ENCODE data around the gene USP48. TPM values are rescaled to one million over a fixed set of nuclear protein-coding genes. Genes with fewer than 3 reads are reported as not detected.
"Not testable (repeated sequence)": the region's sequence is repeated elsewhere in the genome, so short reads cannot be mapped to it uniquely, and the experiment has no call there.

The USP48 gene
- 10 to 100 TPM; 48.7 to 81.7 (median 66.1) TPM for polyA plus RNA-seq (ENCODE audit: insufficient read length in 4 of 4)

- DNase-seq (ENCODE audit: low read depth in 4 of 4, low spot score in 2 of 4): peak; percentile 91 to 95 (median 94)
Measured at GRCh38 chr1:21782868-21783678, at the start of gene USP48. Gene USP48, minus strand, starts transcription at chr1:21783149. Its CDS starts 192 bp downstream, at chr1:21782957.

- no peak for DNase-seq (ENCODE audit: low read depth in 4 of 4, low spot score in 2 of 4)
Measured at GRCh38 chr1:21831454-21831970, 48.6 kb upstream of the USP48 start.

- DNase-seq (ENCODE audit: low read depth in 4 of 4, low spot score in 2 of 4): no peak
Measured at GRCh38 chr1:21830792-21831453, 48.0 kb upstream of the USP48 start.

GRCh38 chr1:21829294-21829693 lies 46.3 kb upstream of the USP48 start:
- no peak for DNase-seq (ENCODE audit: low read depth in 4 of 4, low spot score in 2 of 4)

- no peak for DNase-seq (ENCODE audit: low read depth in 4 of 4, low spot score in 2 of 4)
Measured at GRCh38 chr1:21828506-21829210, 45.7 kb upstream of the USP48 start.

- DNase-seq (ENCODE audit: low read depth in 4 of 4, low spot score in 2 of 4): no peak
Measured at GRCh38 chr1:21828075-21828474, 45.1 kb upstream of the USP48 start.

GRCh38 chr1:21827141-21827679 lies 44.3 kb upstream of the USP48 start:
- DNase-seq (ENCODE audit: low read depth in 4 of 4, low spot score in 2 of 4): no peak

- not testable (repeated sequence) for DNase-seq (ENCODE audit: low read depth in 4 of 4, low spot score in 2 of 4)
Measured at GRCh38 chr1:21826694-21827093, 43.7 kb upstream of the USP48 start.

- DNase-seq (ENCODE audit: low read depth in 4 of 4, low spot score in 2 of 4): no peak
Measured at GRCh38 chr1:21825393-21825792, 42.4 kb upstream of the USP48 start.

GRCh38 chr1:21824926-21825325 lies 42.0 kb upstream of the USP48 start:
- no peak for DNase-seq (ENCODE audit: low read depth in 4 of 4, low spot score in 2 of 4)

- DNase-seq (ENCODE audit: low read depth in 4 of 4, low spot score in 2 of 4): no peak
Measured at GRCh38 chr1:21823980-21824702, 41.2 kb upstream of the USP48 start.

GRCh38 chr1:21823206-21823979 lies 40.4 kb upstream of the USP48 start:
- no peak for DNase-seq (ENCODE audit: low read depth in 4 of 4, low spot score in 2 of 4)

GRCh38 chr1:21822349-21822748 lies 39.4 kb upstream of the USP48 start:
- DNase-seq (ENCODE audit: low read depth in 4 of 4, low spot score in 2 of 4): no peak

GRCh38 chr1:21821385-21822019 lies 38.6 kb upstream of the USP48 start:
- DNase-seq (ENCODE audit: low read depth in 4 of 4, low spot score in 2 of 4): no peak

GRCh38 chr1:21820597-21821232 lies 37.8 kb upstream of the USP48 start:
- no peak for DNase-seq (ENCODE audit: low read depth in 4 of 4, low spot score in 2 of 4)

GRCh38 chr1:21818656-21819055 lies 35.7 kb upstream of the USP48 start:
- no peak for DNase-seq (ENCODE audit: low read depth in 4 of 4, low spot score in 2 of 4)

- no peak for DNase-seq (ENCODE audit: low read depth in 4 of 4, low spot score in 2 of 4)
Measured at GRCh38 chr1:21816602-21817302, 33.8 kb upstream of the USP48 start.
